Heart left ventricle (tissue), 16 donors: ENCODE measurements around the gene LCMT2. TPM values are rescaled to one million over a fixed set of nuclear protein-coding genes. Genes with fewer than 3 reads are reported as not detected.

Experiments used
- ATAC-seq, 4 donors: fragments of 200-7000 bp; cut with Tn5 transposase; one replicate each; pipeline ENCODE4 v1.9.1; 2020 to 2022; ENCODE audit warnings: moderate library complexity in 4 of 4, mild to moderate bottlenecking in 3 of 4, moderate number of reproducible peaks in 1 of 4
- DNase-seq, 5 donors: peaks; one replicate each; pipeline ENCODE4 v3.0.0-alpha.2; 2020
- H3K27ac ChIP-seq, 12 donors: fragments of 200-600 bp; sonication (generic) in 4 of 12; one replicate each; pipeline versions ENCODE4 v1.5.0 to v1.8.0; 2016 to 2022; ENCODE audit warnings: mild to moderate bottlenecking in 2 of 12
- H3K27me3 ChIP-seq, 9 donors: fragments of 200-600 bp; sonication (generic) in 2 of 9; one replicate each; pipeline versions ENCODE4 v1.5.1 to v1.8.0; 2016 to 2022; ENCODE audit warnings: mild to moderate bottlenecking in 3 of 9
- H3K36me3 ChIP-seq, 9 donors: fragments of 200-600 bp; sonication (generic) in 2 of 9; one replicate each; pipeline versions ENCODE4 v1.5.0 to v1.8.0; 2018 to 2022; ENCODE audit warnings: mild to moderate bottlenecking in 2 of 9
- H3K4me1 ChIP-seq, 12 donors: fragments of 200-600 bp; sonication (generic) in 4 of 12; one replicate each; pipeline versions ENCODE4 v1.5.0 to v1.8.0; 2016 to 2022; ENCODE audit warnings: mild to moderate bottlenecking in 3 of 12
- H3K4me3 ChIP-seq, 12 donors: fragments of 200-600 bp; sonication (generic) in 4 of 12; one replicate each; pipeline versions ENCODE4 v1.5.0 to v1.8.0; 2017 to 2022; ENCODE audit warnings: mild to moderate bottlenecking in 9 of 12, moderate library complexity in 4 of 12
- H3K9me3 ChIP-seq, 12 donors: fragments of 200-600 bp; sonication (generic) in 4 of 12; one replicate each; pipeline versions ENCODE4 v1.5.0 to v1.8.0; 2016 to 2022; ENCODE audit warnings: mild to moderate bottlenecking in 1 of 12
- POLR2A ChIP-seq, 2 donors: fragments of 450-650 bp; IDR thresholded peaks; one replicate each; pipeline ENCODE4 v1.6.1; 2017; ENCODE audit warnings: antibody characterized with exemption in 2 of 2, mild to moderate bottlenecking in 2 of 2, moderate library complexity in 2 of 2
- WGBS, 4 donors: extraction: QIAGEN DNeasy Blood & Tissue Kit in 2 of 4; methylation state at CpG; one replicate each; pipeline versions ENCODE4 v1.1.5 to v1.1.7; 2013 to 2018; 5-methylcytosine and 5-hydroxymethylcytosine counted together
- intact Hi-C, 10 donors: fragments of 100-400 bp; cut with DNase I; formaldehyde crosslinking; loops; one replicate each; pipeline versions ENCODE4 v1.11.1 to v1.14.2; 2022
- long read RNA-seq, 3 donors: library from polyadenylated mRNA; unstranded; transcript quantifications; one replicate each; pipeline ENCODE4 v2.0.0, GENCODE V29; 2020 to 2021
- polyA plus RNA-seq, 2 donors: library from polyadenylated mRNA; stranded (reverse); fragments of 200-250 nt; gene quantifications; one replicate each; pipeline ENCODE4 v1.2.3, GENCODE V29; 2013
- total RNA-seq, 9 donors: library from RNA; depleted of rRNA in 2 of 9; stranded (reverse); fragments of >200 nt in 2 of 9; fragmentation: NEBNext Ultra II Directional in 3 of 9; extraction: Animal tissue kit (Norgen Biotek cat#: 25700) in 3 of 9; gene quantifications; one replicate each; pipeline versions ENCODE4 v1.1.0 to v1.2.4, GENCODE V29; 2016 to 2023
- TF ChIP-seq, protein P1 (sequence below), 12 donors: fragments of 200-600 bp; sonication (generic) in 4 of 12; IDR thresholded peaks; one replicate each; pipeline versions ENCODE4 v1.5.0 to v1.8.0; 2018 to 2022; ENCODE audit warnings: antibody characterized with exemption in 12 of 12, mild to moderate bottlenecking in 5 of 12
- donor health status: ischemic (EF 13 %, LVEDD 7.1; RV severe dilation, severe dysfunction).
- donor health status: healthy with polysubstance abuse.
- donor health status: DM: no; HTN: yes; CAD: no.
- donor health status: DM: no; HTN: no; CAD: no.
- donor health status: ischemic (EF 25% LVEDD 6.9; RV normal size, moderate dysfunction).
- donor health status: ischemic (EF 25% LVEDD 5.7; RV mildly dilated, moderate dysfunction).
- donor health status: healthy.
- donor health status: DM: yes; HTN: yes; CAD: no.
- donor health status: ischemic (EF 35%, LVEDD 5.7; RV mildly dilated, moderate dysfunction).
- donor health status: nonischemic (EF 11% LVEDD 7.7; RV severe dilation, severe dysfunction).
- donor health status: DM: yes; HTN: yes; CAD: no.
- donor health status: PGD.
- donor health status: ischemic (EF 29% LVEDD 5.4; RV normal size, mild dysfunction).
- donor health status: nonischemic (EF 23%, LVEDD 6.1; RV moderate dilation, normal function).

Gene LCMT2
- 1 to 10 TPM; 4.2 to 9.1 (median 6.4) TPM for total RNA-seq
- 1 to 10 TPM; 1.2 to 5.4 TPM for polyA plus RNA-seq
- long read RNA-seq, donor 1, full-length matches to known transcripts = 1 of 1 reads
- long read RNA-seq, donor 1, partial matches to known transcripts = 0 of 1 reads
- long read RNA-seq, donor 1, other reads (novel, unspliced or antisense) = 0 of 1 reads
- long read RNA-seq, donor 2, full-length matches to known transcripts = 34 of 34 reads
- long read RNA-seq, donor 2, partial matches to known transcripts = 0 of 34 reads
- long read RNA-seq, donor 2, other reads (novel, unspliced or antisense) = 0 of 34 reads
- long read RNA-seq, donor 3, full-length matches to known transcripts = 6 of 6 reads
- long read RNA-seq, donor 3, partial matches to known transcripts = 0 of 6 reads
- long read RNA-seq, donor 3, other reads (novel, unspliced or antisense) = 0 of 6 reads

- intact Hi-C loops = no loop called here
- no peaks in the 10 kb centered on the region for H3K27me3 ChIP-seq
- peak in 1 of 2 donors; percentile 80 for TF ChIP-seq POLR2A (IDR thresholded peaks at IDR 0.05)
- TF ChIP-seq, protein P1, sequence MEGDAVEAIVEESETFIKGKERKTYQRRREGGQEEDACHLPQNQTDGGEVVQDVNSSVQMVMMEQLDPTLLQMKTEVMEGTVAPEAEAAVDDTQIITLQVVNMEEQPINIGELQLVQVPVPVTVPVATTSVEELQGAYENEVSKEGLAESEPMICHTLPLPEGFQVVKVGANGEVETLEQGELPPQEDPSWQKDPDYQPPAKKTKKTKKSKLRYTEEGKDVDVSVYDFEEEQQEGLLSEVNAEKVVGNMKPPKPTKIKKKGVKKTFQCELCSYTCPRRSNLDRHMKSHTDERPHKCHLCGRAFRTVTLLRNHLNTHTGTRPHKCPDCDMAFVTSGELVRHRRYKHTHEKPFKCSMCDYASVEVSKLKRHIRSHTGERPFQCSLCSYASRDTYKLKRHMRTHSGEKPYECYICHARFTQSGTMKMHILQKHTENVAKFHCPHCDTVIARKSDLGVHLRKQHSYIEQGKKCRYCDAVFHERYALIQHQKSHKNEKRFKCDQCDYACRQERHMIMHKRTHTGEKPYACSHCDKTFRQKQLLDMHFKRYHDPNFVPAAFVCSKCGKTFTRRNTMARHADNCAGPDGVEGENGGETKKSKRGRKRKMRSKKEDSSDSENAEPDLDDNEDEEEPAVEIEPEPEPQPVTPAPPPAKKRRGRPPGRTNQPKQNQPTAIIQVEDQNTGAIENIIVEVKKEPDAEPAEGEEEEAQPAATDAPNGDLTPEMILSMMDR (IDR thresholded peaks at IDR 0.05) = no peak
- peak within 1 kb of the TSS; percentile 40 to 97 (median 94) for H3K27ac ChIP-seq
- peak; percentile 96 to 97 (median 96) for ATAC-seq
- peaks cover 10 to 46% (median 27%) of the 10 kb centered on the region in 12 donors for H3K4me1 ChIP-seq
- no peaks in the 10 kb centered on the region for H3K9me3 ChIP-seq
- H3K4me3 ChIP-seq = peak within 1 kb of the TSS; percentile 36 to 86 (median 78)
- peaks cover 0 to 28% (median 9%) of the 10 kb centered on the region in 9 donors for H3K36me3 ChIP-seq
- DNase-seq = peak; percentile 94 to 96 (median 95)
- WGBS, 4 donors = 0% methylated on average over 36 to 86 of the region's 86 CpGs
Observed at GRCh38 chr15:43329960-43330779, at the start of gene LCMT2. TSS of gene LCMT2 (minus strand) at chr15:43330573. CDS start at chr15:43330489, 84 bp downstream.

- TF ChIP-seq POLR2A (IDR thresholded peaks at IDR 0.05) = no peak
- TF ChIP-seq, protein P1 (IDR thresholded peaks at IDR 0.05) = no peak
- ATAC-seq (no peak), DNase-seq (no peak)
- H3K4me3 ChIP-seq = no peak overlapping the region
- H3K4me1 ChIP-seq = no peaks in the 10 kb centered on the region
- no peaks in the 10 kb centered on the region for H3K27me3 ChIP-seq
- H3K9me3 ChIP-seq = no peaks in the 10 kb centered on the region
- peaks cover 0 to 68% (median 50%) of the 10 kb centered on the region in 9 donors for H3K36me3 ChIP-seq
- intact Hi-C loops = no loop called here
- H3K27ac ChIP-seq = no peak overlapping the region
Observed at GRCh38 chr15:43378601-43379000, 48.2 kb upstream of the LCMT2 start.

DNA sequence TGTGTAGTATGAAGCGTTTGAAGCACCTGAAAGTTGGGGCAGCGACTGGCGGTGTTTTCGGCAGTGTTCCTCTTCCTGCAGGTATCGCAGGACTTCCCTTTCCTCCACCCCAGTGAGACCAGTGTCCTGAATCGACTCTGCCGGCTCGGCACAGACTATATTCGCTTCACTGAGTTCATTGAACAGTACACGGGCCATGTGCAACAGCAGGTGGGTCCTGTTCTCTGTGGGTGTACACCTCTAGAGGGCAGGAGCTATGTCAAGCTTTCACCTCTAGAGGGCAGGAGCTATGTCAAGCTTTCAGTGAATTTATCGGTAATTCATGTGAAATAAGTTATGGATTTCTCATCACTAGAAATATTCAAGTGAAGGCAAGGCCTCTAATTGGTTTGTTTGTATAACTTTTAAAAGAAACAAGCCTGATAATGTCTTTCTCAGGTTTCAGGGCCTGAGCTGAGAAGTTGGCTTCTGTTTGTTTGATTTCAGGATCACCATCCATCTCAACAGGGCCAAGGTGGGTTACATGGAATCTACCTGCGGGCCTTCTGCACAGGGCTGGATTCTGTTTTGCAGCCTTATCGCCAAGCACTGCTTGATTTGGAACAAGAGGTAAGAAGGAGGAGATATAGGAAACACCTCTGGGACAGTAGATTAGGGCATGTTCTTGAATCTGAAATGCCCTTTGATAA lies 45.8 kb upstream of the LCMT2 start:
- H3K36me3 ChIP-seq = peaks cover 0 to 43% (median 28%) of the 10 kb centered on the region in 9 donors
- DNase-seq = no peak
- 81 to 84% (median 84%) methylated on average over 13 of the region's 13 CpGs for WGBS, 4 donors

More for the DNA sequence above, 45.8 kb upstream of the LCMT2 start:
- ATAC-seq = peak in 1 of 4 donors; percentile 35
- Histone ChIP-seq H3K9me3 (no peaks in the 10 kb centered on the region), H3K4me1 (peaks cover 0 to 16% (median 7%) of the 10 kb centered on the region in 12 donors), H3K4me3 (no peak overlapping the region), H3K27me3 (no peaks in the 10 kb centered on the region), H3K27ac (no peak overlapping the region)
- TF ChIP-seq POLR2A (IDR thresholded peaks at IDR 0.05) = no peak
- TF ChIP-seq, protein P1 (IDR thresholded peaks at IDR 0.05) = peak; percentile 39 to 71 (median 58)
- intact Hi-C loops = no loop called here
